ENCODE results near the gene TIMP2.
A peak's percentile ranks its signal among the peaks of the same experiment; 100 is the strongest.

The TIMP2 gene

DNA sequence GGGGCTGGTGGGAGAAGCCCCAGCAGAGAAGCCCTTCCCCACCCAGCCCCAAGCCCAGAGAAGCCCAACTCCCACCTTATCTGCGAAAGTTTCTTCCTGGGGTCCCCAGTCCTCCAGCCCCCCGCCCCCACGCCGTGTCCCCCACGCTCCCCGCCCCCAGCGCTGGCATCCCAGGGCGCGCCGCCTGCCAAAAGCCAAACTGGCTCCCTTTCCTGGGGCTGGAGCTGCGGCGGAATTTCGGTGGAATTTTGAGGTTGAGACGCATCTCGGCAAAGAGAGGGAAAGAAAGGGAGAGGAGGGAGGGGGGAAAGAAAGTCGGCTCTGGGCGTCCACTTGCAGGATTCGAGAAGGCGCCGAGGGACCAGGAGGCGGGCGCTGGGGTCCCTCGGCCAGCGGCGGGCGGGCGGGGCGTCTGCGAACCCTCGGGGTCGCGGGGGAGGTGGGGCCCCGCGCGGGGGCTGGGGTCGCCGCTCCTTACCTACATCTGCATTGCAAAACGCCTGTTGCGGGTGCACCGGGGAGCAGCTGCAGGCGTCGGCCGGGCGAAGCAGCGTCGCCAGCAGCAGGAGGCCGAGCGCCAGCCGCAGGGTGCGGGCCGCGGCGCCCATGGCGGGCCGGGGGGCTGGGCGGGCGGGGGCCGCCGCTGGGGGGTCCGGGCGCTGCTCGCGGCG, 571 bp downstream of the TIMP2 start:
- Histone ChIP-seq H3K4me1 (ENCODE audit: control insufficient read depth, insufficient read depth, low read length) (peaks cover 34% of the 10 kb centered on the region), H3K9ac (ENCODE audit: low read depth, low read length) (peak overlapping the region; percentile 87), H3K4me2 (ENCODE audit: low read length) (peak overlapping the region; percentile 100), H3K36me3 (ENCODE audit: insufficient read depth, low read length) (no peaks in the 10 kb centered on the region), H3K9me3 (replicated peaks; ENCODE audit: low read length) (no peaks in the 10 kb centered on the region), H3K27me3 (ENCODE audit: control insufficient read depth, insufficient read depth, low read length) (no peaks in the 10 kb centered on the region), H3K4me3 (ENCODE audit: low read length) (peak overlapping the region; percentile 84)

DNA sequence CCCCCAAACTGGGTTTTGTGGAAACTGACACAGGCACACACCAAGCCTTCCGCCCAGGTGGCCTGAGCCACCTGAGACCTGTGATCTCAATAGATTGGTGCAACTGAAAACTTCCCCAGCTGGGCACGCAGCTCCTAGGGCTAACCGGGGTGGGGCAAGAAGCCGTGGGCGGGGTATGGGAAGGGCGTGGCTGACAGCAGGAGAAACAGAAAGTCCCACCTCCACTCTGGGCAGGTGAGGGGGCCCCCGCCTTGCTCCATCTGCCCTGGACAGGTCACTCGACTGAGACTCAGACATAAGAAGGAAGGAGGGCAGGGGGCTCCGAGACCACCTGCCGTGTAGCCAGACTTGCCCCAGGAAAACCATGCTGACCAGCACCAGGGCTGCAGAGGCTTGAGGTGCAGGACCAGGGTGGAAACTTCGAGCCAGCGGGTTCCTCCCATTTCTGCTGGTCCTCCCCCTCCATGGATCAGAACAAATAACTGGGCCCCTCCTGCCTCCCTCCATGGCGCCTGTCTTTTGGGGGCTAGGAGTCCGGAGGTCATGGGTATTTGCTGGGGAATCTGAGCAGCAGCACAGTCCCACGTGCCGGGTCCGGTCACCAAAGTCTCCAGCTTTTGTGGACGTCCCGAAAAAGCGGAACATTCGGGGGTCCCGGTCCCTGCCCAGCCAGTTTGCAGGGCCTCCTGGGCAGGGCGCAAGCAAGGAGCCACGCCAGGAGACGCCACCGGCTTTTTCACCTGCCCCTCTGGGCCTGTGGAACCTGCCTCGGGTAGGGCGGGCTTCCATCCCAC, 1.3 kb downstream of the TIMP2 start:
- peak overlapping the region; percentile 87 for H3K9ac ChIP-seq (ENCODE audit: low read depth, low read length)
- peak overlapping the region; percentile 84 for H3K4me3 ChIP-seq (ENCODE audit: low read length)
- H3K36me3 ChIP-seq (ENCODE audit: insufficient read depth, low read length): no peaks in the 10 kb centered on the region
- H3K4me2 ChIP-seq (ENCODE audit: low read length): peak overlapping the region; percentile 100
- H3K27me3 ChIP-seq (ENCODE audit: control insufficient read depth, insufficient read depth, low read length): no peaks in the 10 kb centered on the region
- peaks cover 38% of the 10 kb centered on the region for H3K4me1 ChIP-seq (ENCODE audit: control insufficient read depth, insufficient read depth, low read length)
- H3K9me3 ChIP-seq (replicated peaks; ENCODE audit: low read length): no peaks in the 10 kb centered on the region

DNA sequence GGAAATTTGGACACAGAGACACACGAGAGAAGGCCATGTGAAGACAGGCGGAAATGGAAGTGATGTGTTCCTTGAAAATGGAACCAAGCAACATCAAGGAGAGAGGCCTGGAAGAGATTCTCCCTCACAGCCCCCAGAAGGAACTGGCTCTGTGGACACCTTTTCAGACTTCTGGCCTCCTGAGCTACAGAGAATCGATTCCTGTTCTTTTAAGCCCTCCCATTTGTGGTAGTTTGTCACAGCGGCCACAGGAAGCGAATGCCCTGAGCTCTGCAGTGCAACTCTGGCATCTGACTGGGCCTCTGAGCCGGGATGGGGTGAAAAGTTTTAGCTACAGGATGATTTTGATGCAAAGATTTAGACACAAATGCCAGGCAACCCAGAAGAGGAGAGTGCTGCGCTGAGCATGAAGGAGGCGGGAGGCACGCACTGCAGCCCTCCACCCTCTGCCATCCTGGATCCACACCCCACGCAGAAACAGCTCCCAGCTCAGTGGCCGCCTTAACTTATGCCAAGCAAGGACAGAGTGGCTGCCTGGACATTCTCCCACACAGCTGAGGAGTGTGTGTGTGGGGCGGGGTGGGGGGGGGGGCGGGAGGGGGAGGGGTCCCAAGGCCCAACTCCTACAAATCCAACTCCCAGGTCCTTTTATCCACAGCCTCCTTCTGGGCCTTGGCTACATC, 2.2 kb downstream of the TIMP2 start:
- Histone ChIP-seq H3K4me3 (ENCODE audit: low read length) (peak overlapping the region; percentile 84), H3K9ac (ENCODE audit: low read depth, low read length) (no peak overlapping the region), H3K27me3 (ENCODE audit: control insufficient read depth, insufficient read depth, low read length) (no peaks in the 10 kb centered on the region), H3K9me3 (replicated peaks; ENCODE audit: low read length) (no peaks in the 10 kb centered on the region), H3K36me3 (ENCODE audit: insufficient read depth, low read length) (no peaks in the 10 kb centered on the region), H3K4me1 (ENCODE audit: control insufficient read depth, insufficient read depth, low read length) (peaks cover 39% of the 10 kb centered on the region), H3K4me2 (ENCODE audit: low read length) (peak overlapping the region; percentile 100)

DNA sequence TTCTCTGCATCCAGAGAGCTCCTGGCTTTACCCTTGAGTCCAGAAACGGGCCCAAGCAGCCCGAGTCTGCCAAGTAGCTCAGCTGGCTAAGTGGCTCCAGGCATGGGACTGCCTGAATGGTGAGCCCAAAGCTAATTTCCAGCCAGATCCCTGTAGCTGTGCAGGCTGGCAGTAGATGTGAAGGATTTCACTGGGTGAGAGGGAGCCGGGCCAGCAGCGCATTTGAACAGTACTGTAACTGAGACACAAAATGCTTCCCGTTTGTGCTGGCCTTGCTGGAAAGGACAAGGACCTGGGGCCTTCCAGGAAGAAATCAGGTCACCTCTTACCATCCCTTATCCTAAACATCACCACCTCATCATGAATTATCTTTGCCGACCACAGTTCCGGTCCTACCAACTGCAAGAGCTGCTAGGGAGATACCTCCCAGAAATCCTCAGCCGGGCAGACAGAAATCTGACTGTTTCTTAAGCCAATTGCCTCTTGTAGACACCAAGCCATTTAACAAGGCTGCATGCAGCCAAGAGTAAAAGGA, 3.7 kb downstream of the TIMP2 start:
- H3K9ac ChIP-seq (ENCODE audit: low read depth, low read length): peak overlapping the region; percentile 11
- H3K36me3 ChIP-seq (ENCODE audit: insufficient read depth, low read length): no peaks in the 10 kb centered on the region
- no peak overlapping the region for H3K4me3 ChIP-seq (ENCODE audit: low read length)
- peak overlapping the region; percentile 49 for H3K4me2 ChIP-seq (ENCODE audit: low read length)
- H3K27me3 ChIP-seq (ENCODE audit: control insufficient read depth, insufficient read depth, low read length): no peaks in the 10 kb centered on the region
- H3K9me3 ChIP-seq (replicated peaks; ENCODE audit: low read length): no peaks in the 10 kb centered on the region
- H3K4me1 ChIP-seq (ENCODE audit: control insufficient read depth, insufficient read depth, low read length): peaks cover 43% of the 10 kb centered on the region

DNA sequence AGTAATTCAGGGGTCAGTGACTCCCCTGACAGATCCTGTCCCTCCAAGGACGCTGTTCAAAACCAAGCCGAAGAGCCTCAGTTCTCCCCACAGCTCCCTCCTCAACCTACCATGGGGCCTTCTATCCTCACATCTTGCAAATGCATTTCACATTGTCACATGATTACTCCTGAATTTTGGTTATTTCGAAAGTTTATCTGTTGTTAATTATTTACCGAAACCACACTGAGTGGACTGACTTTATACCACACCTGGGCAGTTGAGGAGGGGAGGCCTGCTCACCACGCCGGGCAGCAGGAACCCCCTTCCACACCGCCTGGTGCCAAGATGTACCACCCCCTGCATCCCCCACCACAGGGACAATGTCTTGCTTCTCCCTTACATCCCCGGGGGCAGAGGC, 4.7 kb downstream of the TIMP2 start:
- Histone ChIP-seq H3K4me2 (ENCODE audit: low read length) (no peak overlapping the region), H3K27me3 (ENCODE audit: control insufficient read depth, insufficient read depth, low read length) (no peaks in the 10 kb centered on the region), H3K4me3 (ENCODE audit: low read length) (no peak overlapping the region), H3K4me1 (ENCODE audit: control insufficient read depth, insufficient read depth, low read length) (peaks cover 45% of the 10 kb centered on the region), H3K36me3 (ENCODE audit: insufficient read depth, low read length) (no peaks in the 10 kb centered on the region), H3K9me3 (replicated peaks; ENCODE audit: low read length) (no peaks in the 10 kb centered on the region), H3K9ac (ENCODE audit: low read depth, low read length) (no peak overlapping the region)

DNA sequence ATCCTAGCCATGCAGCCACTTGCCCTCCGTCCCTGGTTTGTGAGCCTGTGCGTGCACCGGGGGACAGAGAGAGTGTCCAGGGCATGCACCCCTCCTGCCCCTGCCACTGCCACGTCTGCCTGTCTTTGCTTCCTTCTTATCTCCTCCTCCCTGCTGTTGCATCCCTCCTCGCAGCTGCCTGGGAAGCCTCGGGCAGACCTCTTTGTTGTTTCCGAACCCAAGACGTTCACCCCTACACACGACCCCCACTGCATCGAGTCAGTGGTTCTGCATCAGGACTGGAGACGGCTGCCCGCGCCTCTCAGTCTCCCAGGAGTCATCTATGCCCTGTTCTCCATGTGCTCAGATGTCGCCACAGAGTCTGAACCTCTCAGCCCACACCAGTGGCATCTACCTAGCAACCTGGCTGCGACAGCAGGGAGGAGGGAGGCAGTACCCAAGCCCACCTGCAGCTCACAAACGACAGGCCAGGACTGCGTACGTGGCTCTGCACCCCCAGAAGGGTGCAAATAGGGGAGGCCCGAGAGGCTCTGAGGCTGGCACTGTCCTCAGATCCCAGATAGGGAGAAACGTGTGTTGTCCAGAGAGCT, 5.2 kb downstream of the TIMP2 start:
- no peaks in the 10 kb centered on the region for H3K9me3 ChIP-seq (replicated peaks; ENCODE audit: low read length)
- H3K27me3 ChIP-seq (ENCODE audit: control insufficient read depth, insufficient read depth, low read length): no peaks in the 10 kb centered on the region
- no peak overlapping the region for H3K4me2 ChIP-seq (ENCODE audit: low read length)
- no peaks in the 10 kb centered on the region for H3K36me3 ChIP-seq (ENCODE audit: insufficient read depth, low read length)
- H3K9ac ChIP-seq (ENCODE audit: low read depth, low read length): no peak overlapping the region
- peaks cover 49% of the 10 kb centered on the region for H3K4me1 ChIP-seq (ENCODE audit: control insufficient read depth, insufficient read depth, low read length)
- no peak overlapping the region for H3K4me3 ChIP-seq (ENCODE audit: low read length)

DNA sequence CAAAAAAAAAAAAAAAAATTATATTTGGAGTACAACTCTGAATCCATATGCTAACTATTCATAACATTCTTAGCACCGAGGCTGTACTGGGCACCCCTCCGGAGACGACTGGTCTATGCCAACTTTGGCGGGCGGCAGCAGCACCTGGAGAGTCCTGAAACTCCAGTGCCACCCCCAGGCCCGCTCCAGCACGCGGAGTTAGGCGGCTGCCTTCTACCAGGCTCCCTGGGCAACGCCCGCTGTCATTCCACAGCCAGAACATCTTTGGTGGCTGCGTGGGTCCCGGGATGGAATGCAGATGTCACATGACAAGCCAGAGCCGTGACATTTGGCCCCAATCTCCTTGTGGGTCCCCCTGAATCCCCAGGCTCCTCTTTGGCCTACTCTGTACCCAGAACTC, 6.2 kb downstream of the TIMP2 start:
- Histone ChIP-seq H3K36me3 (ENCODE audit: insufficient read depth, low read length) (no peaks in the 10 kb centered on the region), H3K9ac (ENCODE audit: low read depth, low read length) (no peak overlapping the region), H3K4me3 (ENCODE audit: low read length) (no peak overlapping the region), H3K27me3 (ENCODE audit: control insufficient read depth, insufficient read depth, low read length) (no peaks in the 10 kb centered on the region), H3K9me3 (replicated peaks; ENCODE audit: low read length) (no peaks in the 10 kb centered on the region), H3K4me1 (ENCODE audit: control insufficient read depth, insufficient read depth, low read length) (peaks cover 49% of the 10 kb centered on the region), H3K4me2 (ENCODE audit: low read length) (no peak overlapping the region)

DNA sequence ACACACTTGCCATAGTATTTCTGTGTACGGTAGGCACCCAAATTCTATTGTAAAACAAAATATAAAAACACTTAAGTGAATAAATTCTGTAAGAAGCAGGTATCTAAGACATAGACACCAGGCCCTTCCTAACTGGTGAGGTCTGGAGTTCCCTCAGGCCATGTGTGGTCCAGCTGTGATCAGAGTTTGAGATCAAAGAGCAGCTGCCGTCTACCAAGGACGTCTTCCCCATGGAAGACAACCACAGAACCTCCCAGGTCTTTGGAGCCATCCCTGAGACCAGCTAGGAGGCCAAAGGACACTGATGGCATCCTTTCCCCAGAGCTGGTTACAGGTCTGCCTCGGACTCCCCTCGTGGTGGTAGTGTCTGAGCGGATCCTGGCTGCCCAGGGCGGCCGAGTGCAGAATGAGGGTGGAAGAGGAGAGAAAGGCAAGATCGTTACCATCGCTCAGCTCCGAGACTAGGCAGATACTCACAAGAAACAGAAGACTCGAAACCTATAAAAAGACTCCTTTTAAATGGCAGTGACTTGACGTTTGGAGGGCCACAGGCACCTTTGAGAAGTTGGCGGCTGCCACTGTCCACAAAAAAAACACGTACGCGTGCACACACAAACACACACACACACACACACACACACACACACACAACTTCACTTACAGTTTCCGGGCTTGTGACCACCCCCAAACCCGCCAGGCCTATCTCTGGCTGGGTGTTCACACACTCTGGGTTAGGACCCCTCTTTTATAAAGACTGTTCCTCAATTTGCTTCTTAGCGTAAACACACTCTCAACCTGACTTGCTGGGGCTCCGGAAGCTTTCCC, 7.5 kb downstream of the TIMP2 start:
- Histone ChIP-seq H3K4me2 (ENCODE audit: low read length) (no peak overlapping the region), H3K4me1 (ENCODE audit: control insufficient read depth, insufficient read depth, low read length) (peaks cover 38% of the 10 kb centered on the region), H3K9ac (ENCODE audit: low read depth, low read length) (no peak overlapping the region), H3K9me3 (replicated peaks; ENCODE audit: low read length) (no peaks in the 10 kb centered on the region), H3K4me3 (ENCODE audit: low read length) (no peak overlapping the region), H3K27me3 (ENCODE audit: control insufficient read depth, insufficient read depth, low read length) (no peaks in the 10 kb centered on the region), H3K36me3 (ENCODE audit: insufficient read depth, low read length) (no peaks in the 10 kb centered on the region)

DNA sequence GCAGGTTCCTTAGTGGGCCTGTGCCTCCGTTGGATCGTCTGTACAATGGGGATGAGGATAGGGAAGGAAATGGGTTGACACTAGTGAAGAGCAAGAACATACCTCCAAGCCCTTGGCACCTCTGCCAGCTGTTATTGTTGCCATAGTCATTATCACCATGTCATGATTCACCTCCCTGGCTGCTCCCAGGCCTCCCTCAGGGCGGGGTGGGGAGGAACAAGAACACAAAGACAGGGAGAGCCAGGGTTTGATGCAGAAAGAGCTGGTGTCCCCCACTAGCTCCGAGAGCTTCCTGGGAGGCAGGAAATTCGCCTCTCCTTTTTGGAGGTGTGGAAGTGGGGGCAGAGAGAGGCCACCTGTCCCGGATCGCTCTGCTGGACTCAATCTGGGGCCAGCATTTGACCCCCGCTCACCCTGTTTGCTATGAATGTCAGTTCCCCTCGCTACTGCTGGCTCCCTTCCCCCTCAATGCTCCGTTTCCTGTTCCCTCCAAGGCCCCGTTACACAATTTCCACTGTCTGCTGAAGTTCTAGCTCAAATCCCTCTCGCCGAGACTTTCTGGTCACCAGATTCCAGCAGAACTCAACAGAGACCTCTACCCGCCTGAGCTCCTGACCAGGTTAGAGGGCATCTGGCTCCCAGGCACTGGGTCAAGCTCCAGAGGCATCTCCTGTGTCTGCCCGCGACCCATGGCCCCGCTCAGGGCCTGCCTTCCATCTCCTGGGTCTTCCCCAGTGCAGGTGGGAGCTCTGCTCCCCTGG, 9.1 kb downstream of the TIMP2 start:
- H3K9ac ChIP-seq (ENCODE audit: low read depth, low read length): peak overlapping the region; percentile 69
- H3K4me3 ChIP-seq (ENCODE audit: low read length): peak overlapping the region; percentile 59
- H3K4me2 ChIP-seq (ENCODE audit: low read length): peak overlapping the region; percentile 75
- H3K4me1 ChIP-seq (ENCODE audit: control insufficient read depth, insufficient read depth, low read length): peaks cover 31% of the 10 kb centered on the region
- peaks cover 7% of the 10 kb centered on the region for H3K36me3 ChIP-seq (ENCODE audit: insufficient read depth, low read length)
- no peaks in the 10 kb centered on the region for H3K27me3 ChIP-seq (ENCODE audit: control insufficient read depth, insufficient read depth, low read length)
- H3K9me3 ChIP-seq (replicated peaks; ENCODE audit: low read length): no peaks in the 10 kb centered on the region

DNA sequence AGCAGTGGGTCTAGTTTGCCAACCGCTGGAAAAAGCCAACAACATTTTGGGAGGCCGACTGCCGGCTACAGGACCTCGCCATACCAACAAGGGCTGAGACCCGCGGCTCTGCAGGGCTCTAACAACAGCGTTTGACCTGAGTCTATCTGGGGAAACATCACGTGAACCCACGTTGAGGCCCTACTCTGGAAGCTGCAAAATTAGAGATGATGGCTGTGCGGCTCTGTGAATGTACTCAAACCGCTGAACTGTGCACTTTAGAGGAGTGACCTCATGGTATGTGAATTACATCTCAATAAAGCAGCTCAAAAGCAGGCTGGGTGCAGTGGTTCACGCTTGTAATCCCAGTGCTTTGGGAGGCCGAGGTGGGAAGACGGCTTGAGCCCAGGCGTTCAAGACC, 12.1 kb downstream of the TIMP2 start:
- no peaks in the 10 kb centered on the region for H3K27me3 ChIP-seq (ENCODE audit: control insufficient read depth, insufficient read depth, low read length)
- H3K9me3 ChIP-seq (replicated peaks; ENCODE audit: low read length): no peaks in the 10 kb centered on the region
- H3K36me3 ChIP-seq (ENCODE audit: insufficient read depth, low read length): peaks cover 7% of the 10 kb centered on the region
- peaks cover 26% of the 10 kb centered on the region for H3K4me1 ChIP-seq (ENCODE audit: control insufficient read depth, insufficient read depth, low read length)
- H3K4me2 ChIP-seq (ENCODE audit: low read length): no peak overlapping the region
- no peak overlapping the region for H3K9ac ChIP-seq (ENCODE audit: low read depth, low read length)
- H3K4me3 ChIP-seq (ENCODE audit: low read length): no peak overlapping the region

Data from skeletal muscle satellite cell (primary cell).